Measurements from ENCODE around the gene POU6F1. TPM values are rescaled to one million over a fixed set of nuclear protein-coding genes. Genes with fewer than 3 reads are reported as not detected.
A peak's percentile ranks its signal among the peaks of the same experiment; 100 is the strongest.

The POU6F1 gene
- total and polyA plus RNA-seq, 2 of the 8 experiments (the other 6 are each of a cell fraction or from before 2014, with no cell fraction given), result 5.6 to 8.7 TPM

DNA sequence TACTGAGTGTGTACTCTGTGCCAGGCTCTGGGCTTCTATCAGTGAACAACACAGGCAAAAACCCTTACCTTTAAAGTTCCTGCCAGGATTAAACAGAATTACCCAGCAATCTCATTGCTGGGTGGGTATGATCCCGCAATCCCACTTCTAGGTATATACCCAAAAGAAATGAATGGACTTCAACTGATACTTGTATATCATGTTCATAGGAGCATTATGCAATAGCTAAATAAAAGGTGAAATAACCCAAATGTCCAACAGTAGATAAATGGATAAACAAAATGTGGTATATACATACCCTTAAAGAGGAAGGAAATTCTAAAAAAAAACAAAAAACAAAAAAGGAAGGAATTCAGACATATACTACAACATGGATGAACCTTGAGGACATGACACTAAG, 35.4 kb upstream of the POU6F1 start:
- 95% methylated on average over 1 of the region's 1 CpG; no CpG with 5 or more reads in 1 of the 2 experiments for whole genome bisulfite sequencing, 2 experiments (ENCODE audit: extremely low coverage in 1 of 2, insufficient coverage in 1 of 2, insufficient read length in 1 of 2, insufficient replicate concordance in 2 of 2, low coverage in 1 of 2, low lambda C conversion rate in 2 of 2, missing lambda C conversion rate in 1 of 2)
- Histone ChIP-seq H3K18ac (ENCODE audit: extremely low read depth, low read length) (no peak overlapping the region), H2BK5ac (ENCODE audit: low read depth, low read length) (no peak overlapping the region), H3K23ac (ENCODE audit: insufficient read length) (no peak overlapping the region), H3K36me3 (ENCODE audit: control insufficient read depth in 2 of 4, insufficient read depth in 4 of 4, low read length in 3 of 4) (no peaks in the 10 kb centered on the region; a peak in 2 of 8 replicates), H4K8ac (ENCODE audit: extremely low read depth, insufficient read depth, low read length) (no peak overlapping the region), H3K4me2 (ENCODE audit: insufficient read depth in 1 of 2, low read depth in 2 of 2, low read length in 2 of 2) (no peak overlapping the region), H3K79me1 (ENCODE audit: low read depth, low read length) (no peaks in the 10 kb centered on the region), H2AK5ac (ENCODE audit: low read depth, low read length) (no peak overlapping the region), H3K56ac (replicated peaks; ENCODE audit: insufficient read length, low read depth, low read length) (no peak overlapping the region), H4K91ac (replicated peaks; ENCODE audit: insufficient read length, low read length) (no peak overlapping the region), H3K27ac (ENCODE audit: low read depth, low read length) (no peak overlapping the region), H3K27me3 (replicated peaks in 1 of 4; ENCODE audit: control insufficient read depth in 3 of 4, extremely low read depth in 1 of 4, insufficient read depth in 3 of 4, low read length in 3 of 4) (no peaks in the 10 kb centered on the region), H3K4me3 (ENCODE audit: extremely low read depth in 1 of 4, insufficient read depth in 2 of 4, low read depth in 3 of 4, low read length in 4 of 4) (no peak overlapping the region), H2AFZ (ENCODE audit: low read length) (no peak overlapping the region), H3K23me2 (ENCODE audit: low read depth, low read length) (no peaks in the 10 kb centered on the region), H3K9ac (replicated peaks in 1 of 4; ENCODE audit: extremely low read depth in 1 of 4, low read depth in 3 of 4, low read length in 3 of 4) (peak overlapping the region in 1 of 4 experiments; percentile 37; a peak in 1 of 7 replicates), H3K4me1 (replicated peaks in 1 of 4; ENCODE audit: control insufficient read depth in 3 of 4, insufficient read depth in 4 of 4, low read length in 3 of 4) (peaks cover 0 to 5% (median 0%) of the 10 kb centered on the region in 4 experiments; a peak in 1 of 7 replicates), H4K20me1 (replicated peaks in 1 of 2; ENCODE audit: control insufficient read depth in 1 of 2, insufficient read depth in 2 of 2, low read length in 2 of 2) (no peaks in the 10 kb centered on the region), H2BK120ac (replicated peaks; ENCODE audit: low read depth, low read length) (no peak overlapping the region), H3K79me2 (ENCODE audit: control insufficient read depth in 1 of 2, insufficient read depth in 2 of 2, low read length in 2 of 2) (no peaks in the 10 kb centered on the region), H2BK12ac (ENCODE audit: low read depth, low read length) (no peak overlapping the region), H3K9me3 (ENCODE audit: insufficient read depth in 2 of 2, low read depth in 1 of 2, low read length in 1 of 2) (no peaks in the 10 kb centered on the region), H2BK15ac (ENCODE audit: low read length) (no peak overlapping the region), H2BK20ac (ENCODE audit: low read length) (no peak overlapping the region), H3K14ac (ENCODE audit: insufficient read length) (no peak overlapping the region), H3K4ac (replicated peaks; ENCODE audit: insufficient read length, low read depth, low read length) (no peak overlapping the region), H4K5ac (ENCODE audit: insufficient read length, low read depth, low read length) (no peak overlapping the region)
- ChIA-PET POLR2A (ENCODE audit: partially characterized antibody) (interaction anchor here (0.9 to 2.5 kb wide), 5 partner anchors 10 to 170 kb away, joined by 4 to 12 read pairs (median 6); partner anchors contain the start of genes CSRNP2, DAZAP2 and SMAGP), CTCF (ENCODE audit: partially characterized antibody) (interaction anchor here (0.8 to 3.9 kb wide), 19 partner anchors 9 to 167 kb away, joined by 3 to 44 read pairs (median 5); no protein-coding TSS in a partner anchor)
- DNase-seq (ENCODE audit: low read depth in 1 of 2, low spot score in 2 of 2) (no peak), FAIRE-seq (no peak)
- no peak for TF ChIP-seq CHD2 (IDR thresholded peaks at IDR 0.05; ENCODE audit: low read length)
- no peak for TF ChIP-seq EGR1 (IDR thresholded peaks at IDR 0.05; ENCODE audit: borderline replicate concordance, low read depth, low read length)
- no peak for TF ChIP-seq POLR2AphosphoS5 (IDR thresholded peaks at IDR 0.05; ENCODE audit: low read depth, low read length)
- TF ChIP-seq SRF (IDR thresholded peaks at IDR 0.05; ENCODE audit: low read depth, low read length), result no peak
- TF ChIP-seq CBX8 (IDR thresholded peaks at IDR 0.05; ENCODE audit: borderline replicate concordance, low read depth, low read length), result no peak
- TF ChIP-seq GTF2F1 (IDR thresholded peaks at IDR 0.05; ENCODE audit: borderline replicate concordance, low read depth, low read length), result no peak
- TF ChIP-seq, protein P1, sequence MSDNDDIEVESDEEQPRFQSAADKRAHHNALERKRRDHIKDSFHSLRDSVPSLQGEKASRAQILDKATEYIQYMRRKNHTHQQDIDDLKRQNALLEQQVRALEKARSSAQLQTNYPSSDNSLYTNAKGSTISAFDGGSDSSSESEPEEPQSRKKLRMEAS (IDR thresholded peaks at IDR 0.05), result no peak
- no peak for TF ChIP-seq RAD21 (IDR thresholded peaks at IDR 0.05 in 1 of 2, conservative IDR thresholded peaks at IDR 0.05 in 1 of 2; ENCODE audit: low read depth in 2 of 2, low read length in 2 of 2)
- no peak for TF ChIP-seq GABPA (IDR thresholded peaks at IDR 0.05; ENCODE audit: borderline replicate concordance, insufficient read depth, low read length)
- no peak for TF ChIP-seq TAF1 (IDR thresholded peaks at IDR 0.05; ENCODE audit: low read depth, low read length)
- TF ChIP-seq, protein P2, sequence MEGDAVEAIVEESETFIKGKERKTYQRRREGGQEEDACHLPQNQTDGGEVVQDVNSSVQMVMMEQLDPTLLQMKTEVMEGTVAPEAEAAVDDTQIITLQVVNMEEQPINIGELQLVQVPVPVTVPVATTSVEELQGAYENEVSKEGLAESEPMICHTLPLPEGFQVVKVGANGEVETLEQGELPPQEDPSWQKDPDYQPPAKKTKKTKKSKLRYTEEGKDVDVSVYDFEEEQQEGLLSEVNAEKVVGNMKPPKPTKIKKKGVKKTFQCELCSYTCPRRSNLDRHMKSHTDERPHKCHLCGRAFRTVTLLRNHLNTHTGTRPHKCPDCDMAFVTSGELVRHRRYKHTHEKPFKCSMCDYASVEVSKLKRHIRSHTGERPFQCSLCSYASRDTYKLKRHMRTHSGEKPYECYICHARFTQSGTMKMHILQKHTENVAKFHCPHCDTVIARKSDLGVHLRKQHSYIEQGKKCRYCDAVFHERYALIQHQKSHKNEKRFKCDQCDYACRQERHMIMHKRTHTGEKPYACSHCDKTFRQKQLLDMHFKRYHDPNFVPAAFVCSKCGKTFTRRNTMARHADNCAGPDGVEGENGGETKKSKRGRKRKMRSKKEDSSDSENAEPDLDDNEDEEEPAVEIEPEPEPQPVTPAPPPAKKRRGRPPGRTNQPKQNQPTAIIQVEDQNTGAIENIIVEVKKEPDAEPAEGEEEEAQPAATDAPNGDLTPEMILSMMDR (IDR thresholded peaks at IDR 0.05; ENCODE audit: control extremely low read depth in 1 of 3, insufficient read depth in 1 of 3, low read depth in 1 of 3, low read length in 3 of 3), result no peak

Measured in H1 (cell line).